HG03432 (cell line): ENCODE data around the gene PIK3CB.
A peak's percentile ranks its signal among the peaks of the same experiment; 100 is the strongest.

Experiments
- ATAC-seq: cut with Tn5 transposase; IDR thresholded peaks from one replicate; pipeline ENCODE4 v1.9.1; 2021; ENCODE audit warnings: mild to moderate bottlenecking, moderate library complexity; ENCODE audit not compliant: unreplicated experiment

Gene PIK3CB

DNA sequence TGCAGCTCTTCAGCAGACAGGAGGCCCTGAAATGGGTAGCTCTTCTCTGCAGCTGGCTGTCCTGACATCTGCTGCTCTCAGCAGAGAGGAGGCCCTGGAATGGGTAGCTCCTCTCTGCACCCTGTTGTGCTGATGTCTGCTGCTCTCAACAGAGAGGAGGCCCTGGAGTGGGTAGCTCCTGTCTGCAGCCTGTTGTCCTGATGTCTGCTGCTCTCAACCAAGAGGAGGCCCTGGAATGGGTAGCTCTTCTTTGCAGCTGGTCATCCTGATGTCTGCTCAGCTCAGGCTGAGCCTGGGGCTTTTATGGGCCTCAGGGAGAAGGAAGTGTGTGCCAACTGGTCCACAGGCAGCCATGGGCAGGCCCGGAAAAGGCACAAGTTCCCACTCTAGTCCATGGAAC lies 66.6 kb downstream of the PIK3CB start:
- no peak for ATAC-seq

- ATAC-seq = no peak
These were observed 67.1 kb downstream of the PIK3CB start for GRCh38 chr3:138767498-138768104.

GRCh38 chr3:138761002-138761401 lies 73.7 kb downstream of the PIK3CB start:
- no peak for ATAC-seq

- ATAC-seq = no peak
These were observed 86.5 kb downstream of the PIK3CB start for GRCh38 chr3:138748190-138748589.

DNA sequence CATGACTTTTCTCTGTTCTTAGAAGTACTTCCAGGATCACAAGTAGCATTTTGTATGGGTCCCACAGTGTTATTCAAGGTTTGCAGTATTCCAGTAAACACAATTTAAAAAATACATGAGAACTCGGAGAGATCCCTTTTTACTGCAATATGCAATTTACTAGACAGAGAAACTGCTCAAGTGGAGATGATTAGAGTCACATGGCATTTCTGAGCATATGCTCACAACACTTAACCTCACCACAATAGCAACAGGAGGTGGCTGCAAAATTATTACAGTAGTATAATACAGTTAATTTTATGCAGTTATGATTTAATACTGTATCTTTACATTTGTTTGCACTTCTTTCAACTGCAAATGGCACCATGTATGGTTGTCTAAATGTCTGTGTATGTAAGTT lies 87.5 kb downstream of the PIK3CB start:
- ATAC-seq = no peak

- ATAC-seq = no peak
These were observed 94.7 kb downstream of the PIK3CB start for GRCh38 chr3:138740072-138740471.

GRCh38 chr3:138732456-138732855 lies 102.3 kb downstream of the PIK3CB start:
- no peak for ATAC-seq

- no peak for ATAC-seq
These were observed 107.6 kb downstream of the PIK3CB start for GRCh38 chr3:138726946-138727730.

DNA sequence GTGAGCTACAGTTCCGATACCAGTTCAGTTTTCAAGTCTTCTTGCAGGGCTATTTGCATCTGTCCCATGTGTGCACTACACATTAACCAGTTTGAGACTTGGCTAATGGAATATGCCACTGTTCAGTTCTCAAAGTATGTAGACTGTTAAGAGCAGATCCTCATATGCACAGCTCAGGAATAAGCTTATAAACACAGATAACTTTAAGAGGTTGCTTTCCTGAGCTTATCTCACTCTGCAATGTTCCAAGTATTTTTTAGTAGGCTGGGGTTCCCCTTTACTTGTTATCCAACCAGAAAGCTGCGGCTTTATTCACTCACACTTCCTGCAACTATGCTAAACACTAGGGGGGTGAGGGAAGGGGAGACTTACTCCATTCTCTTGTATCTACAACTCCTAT lies 108.7 kb downstream of the PIK3CB start:
- peak; percentile 55 for ATAC-seq

DNA sequence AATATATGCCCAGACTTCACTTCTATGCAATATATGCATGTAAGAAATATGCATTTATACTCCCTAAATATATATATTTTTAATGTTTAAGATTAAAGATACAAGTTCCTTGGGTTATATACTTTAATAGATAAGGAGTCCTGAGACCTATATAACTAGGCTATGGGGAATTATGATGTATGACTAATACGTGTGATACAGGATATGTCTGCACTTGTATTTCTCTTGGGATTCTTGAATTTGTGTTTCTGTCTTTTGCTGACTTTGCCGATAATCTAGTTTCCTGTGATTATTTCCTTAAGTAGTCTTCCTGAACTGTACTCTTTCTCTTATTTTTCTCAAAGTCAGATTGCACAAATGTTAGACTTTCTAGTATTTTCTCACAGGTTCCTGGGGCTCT lies 109.6 kb downstream of the PIK3CB start:
- ATAC-seq = no peak

DNA sequence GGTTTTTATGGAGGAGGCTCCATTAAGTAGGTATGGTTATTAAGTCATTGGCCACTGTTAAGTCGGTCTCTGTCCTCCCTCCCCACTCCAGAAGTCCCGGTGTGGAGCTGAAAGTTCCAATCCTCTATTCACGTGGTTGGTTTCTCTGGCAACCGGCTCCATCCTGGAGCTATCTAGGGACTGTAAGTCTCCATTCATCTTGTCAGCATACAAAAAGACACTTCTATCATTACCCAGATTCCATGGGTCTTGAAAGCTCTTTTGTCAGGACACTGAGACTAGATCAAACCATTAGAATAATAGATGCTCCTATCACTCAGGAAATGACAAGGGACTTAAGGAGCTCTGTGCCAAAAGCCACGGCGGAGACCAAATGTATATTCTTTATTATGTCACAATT lies 110.3 kb downstream of the PIK3CB start:
- no peak for ATAC-seq

- ATAC-seq = no peak
These were observed 115.9 kb downstream of the PIK3CB start for GRCh38 chr3:138718849-138719248.

- ATAC-seq = peak; percentile 69
These were observed 117.4 kb downstream of the PIK3CB start for GRCh38 chr3:138717348-138717747.

DNA sequence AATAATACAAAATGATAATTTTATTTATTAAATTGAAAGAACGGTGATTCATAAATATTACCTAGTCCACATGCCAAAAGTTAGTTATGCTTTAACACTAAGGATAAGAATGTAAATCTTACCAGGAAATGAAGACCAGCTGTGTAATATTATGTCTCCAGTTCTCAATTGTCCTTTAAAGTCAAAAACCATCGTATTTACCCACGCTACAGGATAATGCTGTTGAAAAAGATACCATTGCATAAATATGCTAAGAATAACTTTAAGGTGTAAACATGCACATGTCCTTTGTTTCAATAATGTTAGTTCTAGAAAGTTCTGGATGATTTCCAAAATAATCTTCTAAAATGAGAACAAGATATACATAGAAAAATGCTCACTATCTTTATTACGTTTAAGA lies 122.6 kb downstream of the PIK3CB start:
- no peak for ATAC-seq

GRCh38 chr3:138705675-138706074 lies 129.1 kb downstream of the PIK3CB start:
- no peak for ATAC-seq

DNA sequence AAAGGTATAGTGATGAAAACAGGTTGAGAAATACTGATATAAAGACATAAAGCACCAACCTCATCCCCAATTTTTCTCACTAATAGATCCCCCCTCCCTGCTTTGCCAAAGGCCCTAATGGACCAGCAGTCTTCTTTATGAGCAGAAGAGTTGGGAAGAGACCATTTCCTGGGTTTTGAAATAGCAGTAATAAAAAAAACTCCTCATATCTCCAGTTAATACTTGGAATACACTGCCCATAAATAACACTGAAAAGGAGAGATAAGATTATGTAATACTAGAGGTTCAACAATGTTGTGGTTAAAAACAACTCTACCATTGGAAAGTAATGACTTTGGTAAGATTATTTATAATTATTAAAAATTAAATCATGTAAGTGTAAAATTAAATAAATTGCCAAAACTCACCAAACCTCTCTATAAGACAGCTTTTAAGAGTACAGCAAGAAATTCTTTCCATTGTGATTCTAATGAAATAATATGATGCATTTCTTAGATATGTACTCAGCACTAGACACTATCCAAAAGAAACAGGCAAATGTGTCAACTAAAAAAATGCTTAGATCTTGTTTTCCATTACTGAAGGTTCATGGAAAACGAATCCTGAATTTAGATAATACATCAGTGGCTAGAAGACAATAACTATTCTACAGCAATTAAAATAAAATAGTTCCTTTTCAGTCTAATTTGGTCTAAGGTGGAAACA lies 137.9 kb downstream of the PIK3CB start:
- ATAC-seq = no peak

DNA sequence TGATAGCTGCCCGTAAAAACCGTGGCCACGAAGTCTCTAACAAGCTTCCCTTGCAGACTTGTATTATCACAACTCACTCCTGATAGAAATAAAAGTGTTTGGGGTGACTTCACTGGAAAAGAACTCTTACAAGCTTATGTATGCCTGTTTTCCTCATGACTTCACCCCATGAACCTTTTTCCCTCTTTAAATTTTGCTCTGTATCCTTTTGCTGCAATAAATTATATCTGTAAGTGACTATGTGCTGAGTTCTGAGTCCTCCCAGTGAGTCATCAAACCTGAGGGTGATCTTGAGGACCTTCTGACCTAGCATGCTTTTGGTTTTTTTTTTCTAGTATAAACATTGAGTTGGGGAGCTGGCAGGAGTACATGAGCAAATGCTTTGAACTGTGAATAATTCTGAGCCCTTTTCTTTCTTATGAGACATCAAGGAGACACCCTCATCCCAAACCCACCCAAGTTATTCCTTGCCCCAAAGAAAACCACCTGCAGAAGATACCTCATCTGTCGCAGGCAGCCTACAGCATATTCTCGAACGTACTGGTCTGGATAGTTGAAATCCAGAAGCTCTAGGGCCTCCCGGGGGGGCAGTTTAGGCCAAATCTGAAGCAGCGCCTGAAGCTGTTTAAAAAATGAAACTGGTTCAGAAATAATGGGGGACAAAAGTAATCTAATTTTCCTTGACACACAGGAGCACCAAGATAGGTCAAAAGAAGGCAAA lies 140.3 kb downstream of the PIK3CB start:
- no peak for ATAC-seq

GRCh38 chr3:138692152-138692551 lies 142.6 kb downstream of the PIK3CB start:
- ATAC-seq = no peak

DNA sequence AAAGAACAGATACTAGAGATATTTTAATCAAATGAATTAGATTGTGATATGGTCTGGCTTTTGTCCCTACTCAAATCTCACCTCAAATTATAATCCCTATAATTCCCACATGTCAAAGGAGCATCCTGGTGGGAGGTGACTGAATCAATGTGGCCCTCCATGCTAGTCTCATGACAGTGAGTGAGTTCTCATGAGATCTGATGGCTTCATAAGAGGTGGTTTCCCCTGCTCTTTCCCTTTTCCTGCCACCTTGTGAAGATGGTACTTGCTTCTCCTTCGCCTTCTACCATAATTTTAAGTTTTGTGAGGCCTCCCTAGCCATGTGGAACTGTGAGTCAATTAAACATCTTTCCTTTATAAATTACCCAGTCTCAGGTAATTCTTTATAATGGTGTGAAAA lies 143.4 kb downstream of the PIK3CB start:
- no peak for ATAC-seq

DNA sequence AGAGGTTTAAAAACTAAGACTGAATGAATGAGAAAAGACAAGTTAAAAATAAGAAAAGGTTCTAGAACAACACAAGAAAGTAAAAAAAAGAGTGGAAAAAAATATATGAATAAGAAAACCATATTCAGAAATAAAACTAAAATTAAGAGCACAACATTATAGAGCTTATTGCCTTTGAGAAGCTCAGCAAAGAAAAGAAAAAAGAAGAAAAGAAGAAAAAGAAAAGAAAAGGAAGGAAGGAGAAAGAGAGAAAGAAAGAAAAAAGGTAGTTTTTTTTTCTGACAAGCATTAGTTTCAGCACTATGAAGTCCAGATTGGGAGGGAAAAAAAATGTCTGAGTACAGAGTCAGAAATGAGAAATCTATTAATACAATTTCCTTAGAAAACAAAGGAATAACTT lies 144.7 kb downstream of the PIK3CB start:
- ATAC-seq = no peak

GRCh38 chr3:138688871-138689299 lies 145.8 kb downstream of the PIK3CB start:
- no peak for ATAC-seq
